ENCODE data around the gene PSPC1.

The PSPC1 gene

DNA sequence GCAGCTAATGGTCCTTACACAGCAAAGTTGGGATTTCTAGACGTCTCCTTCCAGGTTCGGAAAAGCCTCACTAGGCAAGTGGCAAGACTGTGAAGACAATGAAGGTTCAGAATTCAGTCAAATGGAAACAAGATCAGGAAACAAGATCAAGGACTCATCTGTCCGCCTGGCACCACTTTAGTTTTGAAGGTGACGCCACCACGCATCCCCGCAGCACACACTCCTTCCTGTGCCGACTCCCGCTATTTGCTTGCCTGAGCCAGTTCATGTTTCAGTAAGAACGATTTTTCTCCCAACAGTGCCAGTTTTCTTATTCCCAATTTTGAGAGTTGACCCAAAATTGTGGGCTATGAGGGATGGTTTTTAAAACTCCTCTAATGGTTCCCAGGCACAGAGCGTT, 107.8 kb downstream of the PSPC1 start:
- TF ChIP-seq ZNF70 (CRISPR knock-in tag; IDR thresholded peaks at IDR 0.05): no peak
- no peak for TF ChIP-seq GLIS3 (CRISPR knock-in tag; IDR thresholded peaks at IDR 0.05)
- no peak for TF ChIP-seq ARNTL (CRISPR knock-in tag; IDR thresholded peaks at IDR 0.05; ENCODE audit: borderline replicate concordance, low read depth)
- TF ChIP-seq ISL1 (CRISPR knock-in tag; IDR thresholded peaks at IDR 0.05): no peak
- TF ChIP-seq ZNF565 (CRISPR knock-in tag; conservative IDR thresholded peaks at IDR 0.05; ENCODE audit: low read depth): no peak
- TF ChIP-seq, protein P1, sequence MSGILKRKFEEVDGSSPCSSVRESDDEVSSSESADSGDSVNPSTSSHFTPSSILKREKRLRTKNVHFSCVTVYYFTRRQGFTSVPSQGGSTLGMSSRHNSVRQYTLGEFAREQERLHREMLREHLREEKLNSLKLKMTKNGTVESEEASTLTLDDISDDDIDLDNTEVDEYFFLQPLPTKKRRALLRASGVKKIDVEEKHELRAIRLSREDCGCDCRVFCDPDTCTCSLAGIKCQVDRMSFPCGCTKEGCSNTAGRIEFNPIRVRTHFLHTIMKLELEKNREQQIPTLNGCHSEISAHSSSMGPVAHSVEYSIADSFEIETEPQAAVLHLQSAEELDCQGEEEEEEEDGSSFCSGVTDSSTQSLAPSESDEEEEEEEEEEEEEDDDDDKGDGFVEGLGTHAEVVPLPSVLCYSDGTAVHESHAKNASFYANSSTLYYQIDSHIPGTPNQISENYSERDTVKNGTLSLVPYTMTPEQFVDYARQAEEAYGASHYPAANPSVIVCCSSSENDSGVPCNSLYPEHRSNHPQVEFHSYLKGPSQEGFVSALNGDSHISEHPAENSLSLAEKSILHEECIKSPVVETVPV (CRISPR knock-in tag; IDR thresholded peaks at IDR 0.05): no peak
- TF ChIP-seq ZC3H10 (CRISPR knock-in tag; IDR thresholded peaks at IDR 0.05): no peak
- TF ChIP-seq PATZ1 (CRISPR knock-in tag; IDR thresholded peaks at IDR 0.05; ENCODE audit: borderline replicate concordance): no peak
- TF ChIP-seq, protein P2, sequence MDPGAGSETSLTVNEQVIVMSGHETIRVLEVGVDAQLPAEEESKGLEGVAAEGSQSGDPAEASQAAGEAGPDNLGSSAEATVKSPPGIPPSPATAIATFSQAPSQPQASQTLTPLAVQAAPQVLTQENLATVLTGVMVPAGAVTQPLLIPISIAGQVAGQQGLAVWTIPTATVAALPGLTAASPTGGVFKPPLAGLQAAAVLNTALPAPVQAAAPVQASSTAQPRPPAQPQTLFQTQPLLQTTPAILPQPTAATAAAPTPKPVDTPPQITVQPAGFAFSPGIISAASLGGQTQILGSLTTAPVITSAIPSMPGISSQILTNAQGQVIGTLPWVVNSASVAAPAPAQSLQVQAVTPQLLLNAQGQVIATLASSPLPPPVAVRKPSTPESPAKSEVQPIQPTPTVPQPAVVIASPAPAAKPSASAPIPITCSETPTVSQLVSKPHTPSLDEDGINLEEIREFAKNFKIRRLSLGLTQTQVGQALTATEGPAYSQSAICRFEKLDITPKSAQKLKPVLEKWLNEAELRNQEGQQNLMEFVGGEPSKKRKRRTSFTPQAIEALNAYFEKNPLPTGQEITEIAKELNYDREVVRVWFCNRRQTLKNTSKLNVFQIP (CRISPR knock-in tag; IDR thresholded peaks at IDR 0.05; ENCODE audit: borderline replicate concordance, low read depth): no peak
- TF ChIP-seq TOX (CRISPR knock-in tag; IDR thresholded peaks at IDR 0.05; ENCODE audit: borderline replicate concordance): no peak
- TF ChIP-seq, protein P3, sequence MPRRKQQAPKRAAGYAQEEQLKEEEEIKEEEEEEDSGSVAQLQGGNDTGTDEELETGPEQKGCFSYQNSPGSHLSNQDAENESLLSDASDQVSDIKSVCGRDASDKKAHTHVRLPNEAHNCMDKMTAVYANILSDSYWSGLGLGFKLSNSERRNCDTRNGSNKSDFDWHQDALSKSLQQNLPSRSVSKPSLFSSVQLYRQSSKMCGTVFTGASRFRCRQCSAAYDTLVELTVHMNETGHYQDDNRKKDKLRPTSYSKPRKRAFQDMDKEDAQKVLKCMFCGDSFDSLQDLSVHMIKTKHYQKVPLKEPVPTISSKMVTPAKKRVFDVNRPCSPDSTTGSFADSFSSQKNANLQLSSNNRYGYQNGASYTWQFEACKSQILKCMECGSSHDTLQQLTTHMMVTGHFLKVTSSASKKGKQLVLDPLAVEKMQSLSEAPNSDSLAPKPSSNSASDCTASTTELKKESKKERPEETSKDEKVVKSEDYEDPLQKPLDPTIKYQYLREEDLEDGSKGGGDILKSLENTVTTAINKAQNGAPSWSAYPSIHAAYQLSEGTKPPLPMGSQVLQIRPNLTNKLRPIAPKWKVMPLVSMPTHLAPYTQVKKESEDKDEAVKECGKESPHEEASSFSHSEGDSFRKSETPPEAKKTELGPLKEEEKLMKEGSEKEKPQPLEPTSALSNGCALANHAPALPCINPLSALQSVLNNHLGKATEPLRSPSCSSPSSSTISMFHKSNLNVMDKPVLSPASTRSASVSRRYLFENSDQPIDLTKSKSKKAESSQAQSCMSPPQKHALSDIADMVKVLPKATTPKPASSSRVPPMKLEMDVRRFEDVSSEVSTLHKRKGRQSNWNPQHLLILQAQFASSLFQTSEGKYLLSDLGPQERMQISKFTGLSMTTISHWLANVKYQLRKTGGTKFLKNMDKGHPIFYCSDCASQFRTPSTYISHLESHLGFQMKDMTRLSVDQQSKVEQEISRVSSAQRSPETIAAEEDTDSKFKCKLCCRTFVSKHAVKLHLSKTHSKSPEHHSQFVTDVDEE (CRISPR knock-in tag; IDR thresholded peaks at IDR 0.05): no peak
- no peak for ATAC-seq

- TF ChIP-seq ZNF70 (CRISPR knock-in tag; IDR thresholded peaks at IDR 0.05) (no peak), GLIS3 (CRISPR knock-in tag; IDR thresholded peaks at IDR 0.05) (no peak), ISL1 (CRISPR knock-in tag; IDR thresholded peaks at IDR 0.05) (peak; percentile 25; the same call in 1 of the 2 replicates), OSR1 (CRISPR knock-in tag; IDR thresholded peaks at IDR 0.05) (no peak)
- peak; percentile 12; the same call in 1 of the 3 replicates for ATAC-seq
Observed at GRCh38 chr13:19673473-19674430, 109.0 kb downstream of the PSPC1 start.

- ATAC-seq: no peak
- TF ChIP-seq TOX (CRISPR knock-in tag; IDR thresholded peaks at IDR 0.05; ENCODE audit: borderline replicate concordance) (no peak), PATZ1 (CRISPR knock-in tag; IDR thresholded peaks at IDR 0.05; ENCODE audit: borderline replicate concordance) (no peak), RARB (CRISPR knock-in tag; IDR thresholded peaks at IDR 0.05) (no peak), TCF4 (CRISPR knock-in tag; IDR thresholded peaks at IDR 0.05; ENCODE audit: borderline replicate concordance) (no peak), ZFP30 (CRISPR knock-in tag; IDR thresholded peaks at IDR 0.05) (no peak), BACH2 (CRISPR knock-in tag; IDR thresholded peaks at IDR 0.05; ENCODE audit: borderline replicate concordance) (no peak), ZNF565 (CRISPR knock-in tag; conservative IDR thresholded peaks at IDR 0.05; ENCODE audit: low read depth) (no peak), ZFP3 (CRISPR knock-in tag; IDR thresholded peaks at IDR 0.05) (no peak), OSR1 (CRISPR knock-in tag; IDR thresholded peaks at IDR 0.05) (no peak)
- TF ChIP-seq, protein P1 (CRISPR knock-in tag; IDR thresholded peaks at IDR 0.05): no peak
- TF ChIP-seq, protein P3 (CRISPR knock-in tag; IDR thresholded peaks at IDR 0.05): no peak
Observed at GRCh38 chr13:19672990-19673389, 109.8 kb downstream of the PSPC1 start.

Data from SK-N-SH treated with all-trans-retinoic acid at 6 μM for 48 hours (cell line).